HFFc6 (cell line): Measurements from ENCODE around the gene SLC1A4. TPM values are rescaled to one million over a fixed set of nuclear protein-coding genes. Genes with fewer than 3 reads are reported as not detected.

ENCODE experiments used
- DNase-seq: peaks from one replicate; pipeline ENCODE4 v3.0.0-alpha.2; 2018
- H3K27ac Mint-ChIP-seq: 2 replicates; pipeline ENCODE4 v1.8.0; 2020; ENCODE audit warnings: mild to moderate bottlenecking, mixed read lengths
- H3K27me3 Mint-ChIP-seq: 2 replicates; pipeline ENCODE4 v1.8.0; 2021; ENCODE audit warnings: mild to moderate bottlenecking, moderate library complexity, mixed read lengths; ENCODE audit not compliant: insufficient read depth
- H3K36me3 Mint-ChIP-seq: 2 replicates; pipeline ENCODE4 v1.8.0; 2021; ENCODE audit warnings: low read depth, mixed read lengths
- H3K4me1 Mint-ChIP-seq: 2 replicates; pipeline ENCODE4 v1.8.0; 2020; ENCODE audit warnings: low read depth, mixed read lengths
- H3K4me3 Mint-ChIP-seq: 2 replicates; pipeline ENCODE4 v1.8.0; 2020; ENCODE audit warnings: mild to moderate bottlenecking, moderate library complexity, mixed read lengths
- H3K9me3 Mint-ChIP-seq: 2 replicates; pipeline ENCODE4 v1.8.0; 2020; ENCODE audit warnings: mild to moderate bottlenecking, mixed read lengths
- CTCF ChIP-seq: fragments of 200-600 bp; sonication (generic); IDR thresholded peaks from 2 replicates; pipeline ENCODE4 v1.5.0; 2021; ENCODE audit warnings: antibody characterized with exemption, mild to moderate bottlenecking
- total RNA-seq, 6 experiments: library from RNA; stranded (reverse); fragmentation: NEBNext Ultra II Directional; extraction: Animal tissue kit (Norgen Biotek cat#: 25700); gene quantifications; 2 replicates in 1 of 6; 3 replicates in 5 of 6; pipeline ENCODE4 v1.2.3, GENCODE V29; 2021

SLC1A4 gene
- total RNA-seq, 6 experiments from 2014 or later = 7.2 to 10.3 (median 9.0) TPM

DNA sequence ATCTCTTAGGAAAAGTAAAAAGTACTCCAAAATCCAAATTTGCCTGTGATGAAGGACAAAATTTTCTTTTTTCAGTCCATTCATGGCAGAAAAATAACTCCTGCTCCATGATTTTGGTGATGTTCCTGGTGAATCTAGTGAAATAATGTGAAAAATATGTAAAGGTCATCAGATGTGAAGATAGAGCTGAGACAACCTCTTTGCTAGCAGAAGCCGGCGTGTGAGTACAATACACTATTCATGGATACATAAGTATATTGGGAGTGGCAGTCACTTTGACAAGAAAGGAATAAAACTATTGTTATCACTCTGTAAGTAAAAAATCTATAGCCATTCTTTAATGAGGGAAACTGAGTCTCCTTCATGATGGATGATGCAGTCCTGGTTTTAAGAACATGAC lies 6.3 kb upstream of the SLC1A4 start:
- peaks cover 24% of the 10 kb centered on the region for H3K4me1 Mint-ChIP-seq
- H3K36me3 Mint-ChIP-seq = no peaks in the 10 kb centered on the region
- H3K27ac Mint-ChIP-seq = no peak overlapping the region
- no peak overlapping the region for H3K4me3 Mint-ChIP-seq
- no peak for DNase-seq
- no peaks in the 10 kb centered on the region for H3K9me3 Mint-ChIP-seq
- TF ChIP-seq CTCF = no peak
- H3K27me3 Mint-ChIP-seq = peaks cover 7% of the 10 kb centered on the region

DNA sequence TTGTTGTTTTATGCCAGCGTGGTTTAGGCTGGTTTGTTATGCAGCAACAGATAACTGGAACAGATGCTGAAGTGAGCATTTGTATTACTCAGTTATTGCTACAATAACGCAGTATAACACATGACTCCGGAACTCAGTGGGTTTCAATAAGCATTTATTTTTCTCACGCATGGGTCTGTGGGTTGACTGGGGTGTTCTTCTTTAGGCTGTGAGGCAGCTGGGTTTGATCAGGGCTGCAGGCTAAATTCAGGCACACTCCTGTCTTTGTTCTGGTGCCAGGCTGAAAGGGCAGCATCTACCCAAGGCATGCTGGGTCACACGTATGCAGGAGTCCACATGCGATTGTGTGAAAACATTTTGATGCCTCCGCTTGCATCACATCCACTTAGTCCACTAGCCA lies 3.8 kb upstream of the SLC1A4 start:
- no peak for DNase-seq
- H3K27ac Mint-ChIP-seq = no peak overlapping the region
- H3K4me1 Mint-ChIP-seq = peaks cover 30% of the 10 kb centered on the region
- no peaks in the 10 kb centered on the region for H3K9me3 Mint-ChIP-seq
- peaks cover 3% of the 10 kb centered on the region; the same call in 1 of the 2 replicates for H3K27me3 Mint-ChIP-seq
- no peaks in the 10 kb centered on the region for H3K36me3 Mint-ChIP-seq
- no peak for TF ChIP-seq CTCF
- H3K4me3 Mint-ChIP-seq = no peak overlapping the region

GRCh38 chr2:64987001-64987955 lies 1.9 kb upstream of the SLC1A4 start:
- no peak for DNase-seq
- no peaks in the 10 kb centered on the region for H3K9me3 Mint-ChIP-seq
- H3K27ac Mint-ChIP-seq = peak overlapping the region; percentile 96
- peaks cover 39% of the 10 kb centered on the region for H3K4me1 Mint-ChIP-seq
- TF ChIP-seq CTCF = no peak
- peaks cover 1% of the 10 kb centered on the region; the same call in 1 of the 2 replicates for H3K27me3 Mint-ChIP-seq
- peak overlapping the region; percentile 90 for H3K4me3 Mint-ChIP-seq
- H3K36me3 Mint-ChIP-seq = no peaks in the 10 kb centered on the region

- H3K36me3 Mint-ChIP-seq = no peaks in the 10 kb centered on the region
- peak overlapping the region; percentile 90 for H3K4me3 Mint-ChIP-seq
- peaks cover 1% of the 10 kb centered on the region; the same call in 1 of the 2 replicates for H3K27me3 Mint-ChIP-seq
- no peaks in the 10 kb centered on the region for H3K9me3 Mint-ChIP-seq
- DNase-seq = peak; percentile 79
- TF ChIP-seq CTCF = no peak
- peak overlapping the region; percentile 96 for H3K27ac Mint-ChIP-seq
- H3K4me1 Mint-ChIP-seq = peaks cover 34% of the 10 kb centered on the region
These were observed 1.2 kb upstream of the SLC1A4 start for GRCh38 chr2:64987956-64988419.

DNA sequence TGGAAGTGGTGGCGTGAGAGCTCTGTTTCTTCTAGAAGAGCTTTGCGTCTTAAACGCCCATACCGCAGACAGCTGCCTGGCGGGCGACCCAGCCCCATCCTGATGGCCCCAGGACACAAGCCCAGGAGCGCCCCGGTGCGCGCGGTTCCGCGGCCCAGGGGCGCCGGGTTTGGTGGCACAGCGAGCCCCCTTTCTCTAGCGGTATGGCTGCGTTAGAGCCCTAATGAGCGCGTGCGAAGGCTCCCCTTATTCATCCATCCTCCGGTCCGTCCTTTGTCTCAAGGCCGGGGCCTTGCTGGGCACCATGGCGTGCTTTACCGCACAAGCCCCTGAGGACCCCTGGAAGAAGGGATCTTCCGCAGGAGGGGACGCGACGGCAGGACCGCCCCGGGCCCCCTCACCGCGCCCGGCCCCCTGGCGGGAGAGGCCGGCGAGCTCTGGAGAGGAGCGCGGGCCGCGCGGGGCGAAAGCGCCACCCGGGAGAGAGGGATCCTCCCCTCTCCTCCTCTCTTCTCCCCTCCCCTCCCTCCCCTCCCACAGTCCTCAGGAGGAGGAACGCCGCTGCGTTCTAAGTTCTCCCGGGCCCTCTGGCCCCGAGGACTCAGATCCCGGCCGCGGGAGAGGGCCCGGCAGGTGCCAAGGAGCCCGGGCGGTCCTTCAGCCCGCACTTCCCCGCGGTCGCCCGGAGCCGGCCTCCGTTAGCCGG lies 626 bp upstream of the SLC1A4 start:
- peak; percentile 67 for DNase-seq
- H3K36me3 Mint-ChIP-seq = no peaks in the 10 kb centered on the region
- H3K4me1 Mint-ChIP-seq = peaks cover 34% of the 10 kb centered on the region
- TF ChIP-seq CTCF = peak; percentile 73
- H3K27ac Mint-ChIP-seq = peak overlapping the region; percentile 96
- peaks cover 1% of the 10 kb centered on the region; the same call in 1 of the 2 replicates for H3K27me3 Mint-ChIP-seq
- peak overlapping the region; percentile 90 for H3K4me3 Mint-ChIP-seq
- no peaks in the 10 kb centered on the region for H3K9me3 Mint-ChIP-seq
